A549 (cell line): ENCODE results near the gene TIE1.

Experiments
- CTCF ChIP-seq: fragments of >200 bp; sonication (Bioruptor Twin); formaldehyde crosslinking; IDR thresholded peaks from 3 replicates; pipeline ENCODE4 v1.5.1; 2016
- ESRRA ChIP-seq: fragments of 150-350 bp; IDR thresholded peaks from 2 replicates; pipeline ENCODE4 v1.6.1; 2014; ENCODE audit warnings: mild to moderate bottlenecking, low read length, borderline replicate concordance
- HMGXB4 ChIP-seq: fragments of 250-450 bp; sonication (Bioruptor Pico); IDR thresholded peaks from 2 replicates; pipeline ENCODE4 v1.5.0; 2021; ENCODE audit warnings: mild to moderate bottlenecking, moderate library complexity, borderline replicate concordance
- JUN ChIP-seq, 2 experiments: fragments of >200 bp; sonication (Bioruptor Twin); formaldehyde crosslinking; IDR thresholded peaks; 2 replicates in 1 of 2; 3 replicates in 1 of 2; pipeline ENCODE4 v1.6.1; 2016 to 2017
- JUNB ChIP-seq: fragments of >200 bp; sonication (Bioruptor Twin); formaldehyde crosslinking; IDR thresholded peaks from 2 replicates; pipeline ENCODE4 v1.6.1; 2016
- KDM1A ChIP-seq: fragments of 200-600 bp; sonication (generic); IDR thresholded peaks from 2 replicates; pipeline ENCODE4 v1.6.1; 2016; ENCODE audit warnings: low read depth, mild to moderate bottlenecking
- MAFK ChIP-seq: fragments of 450-650 bp; IDR thresholded peaks from 2 replicates; pipeline ENCODE4 v1.6.1; 2014; ENCODE audit not compliant: partially characterized antibody
- MYC ChIP-seq: IDR thresholded peaks from 2 replicates; pipeline ENCODE4 v1.6.1; 2012; ENCODE audit warnings: mild to moderate bottlenecking, inconsistent platforms, low read length, improper control_type of control experiment, borderline replicate concordance
- POLR2A ChIP-seq: IDR thresholded peaks from 2 replicates; pipeline ENCODE4 v1.6.1; 2012; ENCODE audit warnings: mild to moderate bottlenecking, low read length
- RFX5 ChIP-seq: fragments of 450-650 bp; IDR thresholded peaks from 2 replicates; pipeline ENCODE4 v1.7.1; 2014; ENCODE audit warnings: antibody characterized with exemption, mild to moderate bottlenecking, moderate library complexity
- USF2 ChIP-seq: fragments of 450-650 bp; IDR thresholded peaks from 2 replicates; pipeline ENCODE4 v1.6.1; 2014; ENCODE audit warnings: antibody characterized with exemption
- TF ChIP-seq, protein P1 (sequence below): fragments of 200-600 bp; sonication (generic); IDR thresholded peaks from 2 replicates; pipeline ENCODE4 v1.6.1; 2016; ENCODE audit warnings: antibody characterized with exemption, mild to moderate bottlenecking, moderate library complexity

DNA sequence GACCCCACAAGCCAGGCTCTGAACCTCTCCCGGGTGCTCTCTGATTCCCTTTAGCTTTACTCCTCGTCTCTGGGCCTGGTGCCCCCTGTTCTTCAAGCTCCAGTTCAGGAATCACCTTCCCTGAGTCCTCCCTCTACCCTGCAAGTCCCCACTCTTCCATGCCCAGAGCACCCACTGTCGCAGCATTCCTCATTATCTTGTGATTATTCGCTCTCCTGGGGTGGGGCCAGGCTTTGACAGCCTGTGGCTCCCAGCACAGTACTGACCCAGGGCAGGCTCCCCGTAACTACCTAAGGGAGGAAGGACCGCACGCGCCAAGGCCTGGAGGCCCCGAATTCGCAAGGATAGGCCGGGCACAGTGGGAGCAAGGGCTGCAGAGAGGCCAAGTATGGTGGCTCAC lies 14.7 kb upstream of the TIE1 start:
- TF ChIP-seq CTCF (no peak), RFX5 (no peak), POLR2A (no peak), HMGXB4 (CRISPR knock-in tag) (no peak), JUNB (no peak), USF2 (no peak), KDM1A (no peak), MAFK (no peak), JUN (IDR thresholded peaks at IDR 0.05) (no peak), ESRRA (no peak), MYC (no peak)
- TF ChIP-seq, protein P1, sequence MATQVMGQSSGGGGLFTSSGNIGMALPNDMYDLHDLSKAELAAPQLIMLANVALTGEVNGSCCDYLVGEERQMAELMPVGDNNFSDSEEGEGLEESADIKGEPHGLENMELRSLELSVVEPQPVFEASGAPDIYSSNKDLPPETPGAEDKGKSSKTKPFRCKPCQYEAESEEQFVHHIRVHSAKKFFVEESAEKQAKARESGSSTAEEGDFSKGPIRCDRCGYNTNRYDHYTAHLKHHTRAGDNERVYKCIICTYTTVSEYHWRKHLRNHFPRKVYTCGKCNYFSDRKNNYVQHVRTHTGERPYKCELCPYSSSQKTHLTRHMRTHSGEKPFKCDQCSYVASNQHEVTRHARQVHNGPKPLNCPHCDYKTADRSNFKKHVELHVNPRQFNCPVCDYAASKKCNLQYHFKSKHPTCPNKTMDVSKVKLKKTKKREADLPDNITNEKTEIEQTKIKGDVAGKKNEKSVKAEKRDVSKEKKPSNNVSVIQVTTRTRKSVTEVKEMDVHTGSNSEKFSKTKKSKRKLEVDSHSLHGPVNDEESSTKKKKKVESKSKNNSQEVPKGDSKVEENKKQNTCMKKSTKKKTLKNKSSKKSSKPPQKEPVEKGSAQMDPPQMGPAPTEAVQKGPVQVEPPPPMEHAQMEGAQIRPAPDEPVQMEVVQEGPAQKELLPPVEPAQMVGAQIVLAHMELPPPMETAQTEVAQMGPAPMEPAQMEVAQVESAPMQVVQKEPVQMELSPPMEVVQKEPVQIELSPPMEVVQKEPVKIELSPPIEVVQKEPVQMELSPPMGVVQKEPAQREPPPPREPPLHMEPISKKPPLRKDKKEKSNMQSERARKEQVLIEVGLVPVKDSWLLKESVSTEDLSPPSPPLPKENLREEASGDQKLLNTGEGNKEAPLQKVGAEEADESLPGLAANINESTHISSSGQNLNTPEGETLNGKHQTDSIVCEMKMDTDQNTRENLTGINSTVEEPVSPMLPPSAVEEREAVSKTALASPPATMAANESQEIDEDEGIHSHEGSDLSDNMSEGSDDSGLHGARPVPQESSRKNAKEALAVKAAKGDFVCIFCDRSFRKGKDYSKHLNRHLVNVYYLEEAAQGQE, result no peak
